ENCODE results near the gene BCAS3. TPM values are rescaled to one million over a fixed set of nuclear protein-coding genes. Genes with fewer than 3 reads are reported as not detected.
"Not testable (repeated sequence)": the region's sequence is repeated elsewhere in the genome, so short reads cannot be mapped to it uniquely, and the experiment has no call there.

BCAS3 gene
- total RNA-seq, 1 experiment from 2014 or later = 14.4 TPM

DNA sequence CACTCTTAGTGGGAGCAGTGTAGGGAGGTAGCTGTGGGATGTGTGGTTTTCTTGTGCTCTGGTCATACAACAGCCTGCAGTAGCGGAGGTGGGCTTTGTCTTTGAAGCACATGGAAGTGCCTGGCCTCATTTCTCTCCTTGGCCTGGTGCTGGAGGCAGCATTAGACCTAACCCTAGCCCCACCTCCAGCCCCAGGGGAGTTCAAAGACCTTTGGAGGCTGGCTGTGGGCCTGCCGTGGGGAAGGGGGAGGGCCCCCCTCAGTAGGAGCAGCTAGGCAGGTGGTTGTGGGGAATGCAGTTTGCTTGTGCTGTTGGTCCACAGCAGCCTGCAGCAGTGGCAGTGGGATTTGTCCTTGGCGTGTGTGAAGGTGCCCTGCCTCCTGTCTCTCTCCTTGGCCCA lies 91.7 kb downstream of the BCAS3 start:
- TF ChIP-seq, protein P1, sequence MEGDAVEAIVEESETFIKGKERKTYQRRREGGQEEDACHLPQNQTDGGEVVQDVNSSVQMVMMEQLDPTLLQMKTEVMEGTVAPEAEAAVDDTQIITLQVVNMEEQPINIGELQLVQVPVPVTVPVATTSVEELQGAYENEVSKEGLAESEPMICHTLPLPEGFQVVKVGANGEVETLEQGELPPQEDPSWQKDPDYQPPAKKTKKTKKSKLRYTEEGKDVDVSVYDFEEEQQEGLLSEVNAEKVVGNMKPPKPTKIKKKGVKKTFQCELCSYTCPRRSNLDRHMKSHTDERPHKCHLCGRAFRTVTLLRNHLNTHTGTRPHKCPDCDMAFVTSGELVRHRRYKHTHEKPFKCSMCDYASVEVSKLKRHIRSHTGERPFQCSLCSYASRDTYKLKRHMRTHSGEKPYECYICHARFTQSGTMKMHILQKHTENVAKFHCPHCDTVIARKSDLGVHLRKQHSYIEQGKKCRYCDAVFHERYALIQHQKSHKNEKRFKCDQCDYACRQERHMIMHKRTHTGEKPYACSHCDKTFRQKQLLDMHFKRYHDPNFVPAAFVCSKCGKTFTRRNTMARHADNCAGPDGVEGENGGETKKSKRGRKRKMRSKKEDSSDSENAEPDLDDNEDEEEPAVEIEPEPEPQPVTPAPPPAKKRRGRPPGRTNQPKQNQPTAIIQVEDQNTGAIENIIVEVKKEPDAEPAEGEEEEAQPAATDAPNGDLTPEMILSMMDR (conservative IDR thresholded peaks at IDR 0.05; ENCODE audit: low read depth, low read length) = no peak
- TF ChIP-seq EZH2 (IDR thresholded peaks at IDR 0.05; ENCODE audit: borderline replicate concordance, low read depth, low read length, poor library complexity, severe bottlenecking) = no peak
- ChIA-PET POLR2A (ENCODE audit: low non-redundant PET) (no interaction called here), CTCF (no interaction called here)
- H3K9me3 ChIP-seq (ENCODE audit: low read depth, low read length, poor library complexity, severe bottlenecking) = no peaks in the 10 kb centered on the region
- H3K27ac ChIP-seq (ENCODE audit: low read depth, low read length, poor library complexity, severe bottlenecking) = no peak overlapping the region
- BruUV-seq (replicated peaks) = no TSS peak
- H3K27me3 ChIP-seq (replicated peaks; ENCODE audit: insufficient read depth, low read depth, low read length, poor library complexity) = no peaks in the 10 kb centered on the region
- intact Hi-C loops (cut with micrococcal nuclease; ENCODE audit: unreplicated experiment) = no loop called here
- no peak overlapping the region for H3K4me3 ChIP-seq (ENCODE audit: low read depth, low read length, poor library complexity, severe bottlenecking)
- DNase-seq (ENCODE audit: low spot score) = no peak
- no peaks in the 10 kb centered on the region for H3K36me3 ChIP-seq (ENCODE audit: insufficient read depth, low read length, poor library complexity, severe bottlenecking)
- H3K4me1 ChIP-seq (ENCODE audit: insufficient read depth, low read length, poor library complexity, severe bottlenecking) = no peaks in the 10 kb centered on the region

DNA sequence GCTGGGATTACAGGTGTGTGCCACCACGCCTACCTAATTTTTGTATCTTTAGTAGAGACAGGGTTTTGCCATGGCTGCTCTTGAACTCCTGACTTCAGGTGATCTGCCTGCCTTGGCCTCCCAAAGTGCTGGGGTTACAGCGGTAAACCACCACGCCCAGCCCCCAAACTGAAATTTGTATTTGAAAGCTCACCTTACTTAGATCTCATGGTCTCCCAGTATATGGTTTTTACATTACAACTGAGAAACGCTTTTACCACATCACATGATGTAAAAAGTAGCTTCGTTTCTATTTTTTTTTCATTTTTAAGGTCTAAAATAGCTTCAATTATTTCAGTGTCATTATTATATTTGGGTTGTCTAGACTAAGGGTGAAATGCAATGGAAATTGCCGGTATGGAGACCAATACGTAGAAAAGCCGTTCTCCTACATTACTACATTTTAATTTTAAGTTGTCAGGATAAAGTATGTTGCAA lies 93.3 kb downstream of the BCAS3 start:
- Histone ChIP-seq H3K4me3 (ENCODE audit: low read depth, low read length, poor library complexity, severe bottlenecking) (no peak overlapping the region), H3K27me3 (replicated peaks; ENCODE audit: insufficient read depth, low read depth, low read length, poor library complexity) (no peaks in the 10 kb centered on the region), H3K27ac (ENCODE audit: low read depth, low read length, poor library complexity, severe bottlenecking) (no peak overlapping the region), H3K9me3 (ENCODE audit: low read depth, low read length, poor library complexity, severe bottlenecking) (no peaks in the 10 kb centered on the region), H3K36me3 (ENCODE audit: insufficient read depth, low read length, poor library complexity, severe bottlenecking) (no peaks in the 10 kb centered on the region), H3K4me1 (ENCODE audit: insufficient read depth, low read length, poor library complexity, severe bottlenecking) (no peaks in the 10 kb centered on the region)
- no peak for DNase-seq (ENCODE audit: low spot score)
- intact Hi-C loops (cut with micrococcal nuclease; ENCODE audit: unreplicated experiment) = no loop called here
- POLR2A ChIA-PET (ENCODE audit: low non-redundant PET) = no interaction called here
- BruUV-seq (replicated peaks) = no TSS peak
- CTCF ChIA-PET = no interaction called here
- TF ChIP-seq, protein P1 (conservative IDR thresholded peaks at IDR 0.05; ENCODE audit: low read depth, low read length) = no peak
- TF ChIP-seq EZH2 (IDR thresholded peaks at IDR 0.05; ENCODE audit: borderline replicate concordance, low read depth, low read length, poor library complexity, severe bottlenecking) = no peak

DNA sequence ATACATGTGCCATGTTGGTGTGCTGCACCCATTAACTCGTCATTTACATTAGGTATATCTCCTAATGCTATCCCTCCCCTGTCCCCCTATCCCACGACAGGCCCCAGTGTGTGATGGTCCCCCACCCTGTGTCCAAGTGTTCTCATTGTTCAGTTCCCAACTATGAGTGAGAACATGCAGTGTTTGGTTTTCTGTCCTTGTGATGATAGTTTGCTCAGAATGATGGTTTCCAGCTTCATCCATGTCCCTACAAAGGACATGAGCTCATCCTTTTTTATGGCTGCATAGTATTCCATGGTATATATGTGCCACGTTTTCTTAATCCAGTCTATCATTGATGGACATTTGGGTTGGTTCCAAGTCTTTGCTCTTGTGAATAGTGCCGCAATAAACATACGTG lies 94.0 kb downstream of the BCAS3 start:
- H3K36me3 ChIP-seq (ENCODE audit: insufficient read depth, low read length, poor library complexity, severe bottlenecking); H3K27me3 ChIP-seq (replicated peaks; ENCODE audit: insufficient read depth, low read depth, low read length, poor library complexity); H3K4me3 ChIP-seq (ENCODE audit: low read depth, low read length, poor library complexity, severe bottlenecking); CTCF ChIA-PET; H3K27ac ChIP-seq (ENCODE audit: low read depth, low read length, poor library complexity, severe bottlenecking); H3K9me3 ChIP-seq (ENCODE audit: low read depth, low read length, poor library complexity, severe bottlenecking); BruUV-seq (replicated peaks); H3K4me1 ChIP-seq (ENCODE audit: insufficient read depth, low read length, poor library complexity, severe bottlenecking); intact Hi-C loops (cut with micrococcal nuclease; ENCODE audit: unreplicated experiment); DNase-seq (ENCODE audit: low spot score); POLR2A ChIA-PET (ENCODE audit: low non-redundant PET): not testable (repeated sequence)

DNA sequence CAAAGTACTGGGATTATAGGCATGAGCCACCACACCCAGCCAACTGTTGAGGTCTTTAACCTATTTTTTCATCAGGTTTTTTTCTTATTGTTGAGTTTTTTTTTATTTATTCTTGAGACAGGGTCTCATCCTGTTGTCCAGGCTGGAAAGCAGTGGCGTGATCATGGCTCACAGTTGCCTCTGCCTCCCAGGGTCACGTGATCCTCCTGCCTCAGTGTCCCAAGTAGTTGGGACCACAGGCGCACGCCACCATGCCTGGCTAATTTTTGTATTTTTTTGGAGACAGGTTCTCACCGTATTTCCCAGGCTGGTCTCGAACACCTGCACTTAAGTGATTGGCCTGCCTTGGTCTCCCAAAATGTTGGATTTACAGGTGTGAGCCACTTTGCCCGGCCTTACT lies 95.9 kb downstream of the BCAS3 start:
- no TSS peak for BruUV-seq (replicated peaks)
- intact Hi-C loops (cut with micrococcal nuclease; ENCODE audit: unreplicated experiment) = no loop called here
- H3K27ac ChIP-seq (ENCODE audit: low read depth, low read length, poor library complexity, severe bottlenecking) = no peak overlapping the region
- no peaks in the 10 kb centered on the region for H3K27me3 ChIP-seq (replicated peaks; ENCODE audit: insufficient read depth, low read depth, low read length, poor library complexity)
- ChIA-PET POLR2A (ENCODE audit: low non-redundant PET) (no interaction called here), CTCF (no interaction called here)
- H3K4me1 ChIP-seq (ENCODE audit: insufficient read depth, low read length, poor library complexity, severe bottlenecking) = no peaks in the 10 kb centered on the region
- H3K36me3 ChIP-seq (ENCODE audit: insufficient read depth, low read length, poor library complexity, severe bottlenecking) = no peaks in the 10 kb centered on the region
- no peak for DNase-seq (ENCODE audit: low spot score)
- H3K9me3 ChIP-seq (ENCODE audit: low read depth, low read length, poor library complexity, severe bottlenecking) = no peaks in the 10 kb centered on the region
- H3K4me3 ChIP-seq (ENCODE audit: low read depth, low read length, poor library complexity, severe bottlenecking) = no peak overlapping the region
- TF ChIP-seq, protein P1 (conservative IDR thresholded peaks at IDR 0.05; ENCODE audit: low read depth, low read length) = no peak
- no peak for TF ChIP-seq EZH2 (IDR thresholded peaks at IDR 0.05; ENCODE audit: borderline replicate concordance, low read depth, low read length, poor library complexity, severe bottlenecking)

Data from A673 (cell line).